ENCODE measurements around the gene COL4A2. TPM values are rescaled to one million over a fixed set of nuclear protein-coding genes. Genes with fewer than 3 reads are reported as not detected.

COL4A2 gene
- total RNA-seq, 2 donors from 2014 or later, result 999 to 1,135 TPM

DNA sequence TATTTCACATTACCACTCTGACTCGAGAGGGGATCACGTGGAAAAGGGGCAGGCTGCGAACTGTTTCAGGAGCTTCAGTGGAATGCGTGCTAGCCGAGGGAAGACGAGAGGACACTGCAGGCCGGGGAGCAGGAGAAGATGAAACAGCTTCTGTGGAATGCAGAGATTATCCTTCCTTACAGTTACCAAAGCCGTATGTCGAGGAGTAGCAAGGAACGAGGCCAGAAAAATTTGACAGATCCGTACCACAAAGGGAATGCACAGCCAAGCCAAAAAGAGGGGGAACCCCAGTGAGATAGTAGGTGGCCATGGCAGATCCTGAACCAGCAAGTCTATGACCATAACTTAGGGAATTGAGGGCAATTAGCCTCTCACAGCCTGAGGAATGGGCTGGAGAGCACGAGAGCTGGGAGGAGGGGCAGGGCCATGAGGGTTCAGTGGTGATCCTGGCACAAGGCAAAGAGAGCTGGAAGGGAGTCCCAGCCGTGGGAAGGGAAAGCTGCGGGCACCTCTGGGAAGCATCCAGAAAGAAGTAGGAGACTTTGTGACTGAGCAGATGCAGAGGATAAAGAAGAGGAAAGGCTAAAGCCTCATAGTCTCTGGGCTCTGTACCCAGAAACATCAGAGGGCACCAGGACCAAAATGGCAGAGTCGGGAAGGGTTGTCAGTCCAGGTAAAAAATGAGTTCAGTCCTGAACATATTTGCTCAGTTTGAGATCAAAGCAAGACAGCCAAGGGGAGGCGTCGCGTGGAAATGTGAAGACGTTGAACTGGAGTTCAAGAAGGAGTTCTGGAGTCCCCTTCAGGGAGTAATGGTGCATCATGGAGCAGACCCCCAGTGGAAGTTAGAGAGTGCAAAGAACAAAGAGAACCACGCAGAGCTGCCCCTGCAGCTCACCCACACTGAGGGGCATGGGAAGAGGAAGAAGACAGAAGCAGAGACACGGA, 5.2 kb upstream of the COL4A2 start:
- DNase-seq (ENCODE audit: low spot score), result no peak
- ATAC-seq (ENCODE audit: insufficient number of reproducible peaks, low FRiP score, low read depth), result no peak
- H3K4me3 ChIP-seq, result peak overlapping the region; percentile 46
- no peaks in the 10 kb centered on the region for H3K27me3 ChIP-seq (replicated peaks; ENCODE audit: insufficient read depth)
- H3K36me3 ChIP-seq, result no peaks in the 10 kb centered on the region
- H3K27ac ChIP-seq, result peak overlapping the region; percentile 28 to 97
- no peaks in the 10 kb centered on the region for H3K9me3 ChIP-seq
- peaks cover 59 to 74% of the 10 kb centered on the region in 2 donors for H3K4me1 ChIP-seq (ENCODE audit: control insufficient read depth in 1 of 2, low read depth in 2 of 2)
- TF ChIP-seq, protein P1, sequence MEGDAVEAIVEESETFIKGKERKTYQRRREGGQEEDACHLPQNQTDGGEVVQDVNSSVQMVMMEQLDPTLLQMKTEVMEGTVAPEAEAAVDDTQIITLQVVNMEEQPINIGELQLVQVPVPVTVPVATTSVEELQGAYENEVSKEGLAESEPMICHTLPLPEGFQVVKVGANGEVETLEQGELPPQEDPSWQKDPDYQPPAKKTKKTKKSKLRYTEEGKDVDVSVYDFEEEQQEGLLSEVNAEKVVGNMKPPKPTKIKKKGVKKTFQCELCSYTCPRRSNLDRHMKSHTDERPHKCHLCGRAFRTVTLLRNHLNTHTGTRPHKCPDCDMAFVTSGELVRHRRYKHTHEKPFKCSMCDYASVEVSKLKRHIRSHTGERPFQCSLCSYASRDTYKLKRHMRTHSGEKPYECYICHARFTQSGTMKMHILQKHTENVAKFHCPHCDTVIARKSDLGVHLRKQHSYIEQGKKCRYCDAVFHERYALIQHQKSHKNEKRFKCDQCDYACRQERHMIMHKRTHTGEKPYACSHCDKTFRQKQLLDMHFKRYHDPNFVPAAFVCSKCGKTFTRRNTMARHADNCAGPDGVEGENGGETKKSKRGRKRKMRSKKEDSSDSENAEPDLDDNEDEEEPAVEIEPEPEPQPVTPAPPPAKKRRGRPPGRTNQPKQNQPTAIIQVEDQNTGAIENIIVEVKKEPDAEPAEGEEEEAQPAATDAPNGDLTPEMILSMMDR (IDR thresholded peaks at IDR 0.05), result no peak

DNA sequence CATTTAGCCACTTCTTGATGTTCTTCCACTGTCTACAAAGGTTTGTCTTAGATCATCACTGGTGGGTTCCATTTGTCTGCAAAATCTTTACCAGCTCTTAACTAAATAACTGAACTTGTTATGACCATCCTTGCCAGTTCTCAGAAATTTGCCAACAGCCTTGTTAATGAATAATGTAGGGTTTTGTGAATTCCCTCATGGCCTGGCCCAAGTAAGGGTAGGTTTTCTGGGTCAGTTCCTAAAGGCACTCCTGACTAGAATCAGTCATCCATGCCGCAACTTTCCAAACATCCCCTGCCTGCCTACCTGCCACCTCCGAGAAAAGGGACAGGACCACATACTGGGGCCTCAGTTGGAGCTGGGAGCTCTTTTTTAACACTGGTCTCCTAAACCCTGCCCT, 4.1 kb upstream of the COL4A2 start:
- TF ChIP-seq, protein P1 (IDR thresholded peaks at IDR 0.05), result no peak
- H3K27ac ChIP-seq, result peak overlapping the region; percentile 74 to 97

DNA sequence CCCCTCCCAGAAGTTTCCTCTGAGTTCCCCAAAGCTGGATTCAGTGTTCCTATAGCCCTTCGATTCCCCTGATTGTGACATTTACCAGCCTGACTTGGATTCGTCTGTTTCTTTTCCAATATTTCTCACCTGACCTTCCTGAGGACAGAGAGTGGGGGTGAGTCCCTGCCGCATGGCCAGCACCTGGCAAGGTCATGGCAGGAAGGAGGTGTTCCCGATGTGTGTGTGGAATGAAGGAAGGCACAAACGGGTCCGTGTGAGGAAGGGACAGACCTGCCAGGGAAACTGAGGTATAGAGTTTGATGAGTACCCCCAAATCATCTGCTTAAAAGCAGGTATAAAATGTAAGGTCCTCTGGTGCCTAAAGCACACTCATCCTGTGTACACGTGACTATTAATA, 3.4 kb upstream of the COL4A2 start:
- DNase-seq (ENCODE audit: low spot score) (no peak), ATAC-seq (ENCODE audit: insufficient number of reproducible peaks, low FRiP score, low read depth) (no peak)
- TF ChIP-seq, protein P1 (IDR thresholded peaks at IDR 0.05), result no peak
- H3K4me3 ChIP-seq, result peak overlapping the region; percentile 95
- H3K9me3 ChIP-seq, result no peaks in the 10 kb centered on the region
- H3K27ac ChIP-seq, result peak overlapping the region; percentile 74 to 97
- H3K27me3 ChIP-seq (replicated peaks; ENCODE audit: insufficient read depth), result no peaks in the 10 kb centered on the region
- no peaks in the 10 kb centered on the region for H3K36me3 ChIP-seq
- peaks cover 46 to 59% of the 10 kb centered on the region in 2 donors for H3K4me1 ChIP-seq (ENCODE audit: control insufficient read depth in 1 of 2, low read depth in 2 of 2)

More for the DNA sequence above, 4.1 kb upstream of the COL4A2 start:
- Histone ChIP-seq H3K36me3 (no peaks in the 10 kb centered on the region), H3K4me3 (peak overlapping the region; percentile 95), H3K4me1 (ENCODE audit: control insufficient read depth in 1 of 2, low read depth in 2 of 2) (peaks cover 51 to 65% of the 10 kb centered on the region in 2 donors), H3K9me3 (no peaks in the 10 kb centered on the region), H3K27me3 (replicated peaks; ENCODE audit: insufficient read depth) (no peaks in the 10 kb centered on the region)
- ATAC-seq (ENCODE audit: insufficient number of reproducible peaks, low FRiP score, low read depth), result no peak
- DNase-seq (ENCODE audit: low spot score), result no peak

DNA sequence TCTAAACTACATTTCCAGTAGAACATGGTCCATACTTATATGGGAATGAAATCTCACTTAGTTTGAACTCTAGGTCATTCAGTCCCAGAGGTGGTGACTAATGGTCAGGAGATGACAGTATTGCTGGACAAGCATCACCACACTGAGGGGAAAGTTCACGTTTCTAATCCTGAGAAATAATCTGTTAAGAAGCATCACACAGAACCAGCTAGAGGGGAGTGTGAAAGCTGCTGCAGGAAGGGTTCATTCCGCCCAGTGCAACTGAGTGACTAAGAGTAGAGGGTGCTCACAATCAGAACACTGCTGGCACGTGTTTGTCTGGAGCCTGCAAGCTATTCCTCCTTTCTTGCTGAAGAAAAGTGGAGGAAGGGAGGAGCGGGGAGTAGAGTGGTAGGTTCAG, 2.8 kb upstream of the COL4A2 start:
- Histone ChIP-seq H3K27ac (peak overlapping the region; percentile 74 to 97), H3K36me3 (no peaks in the 10 kb centered on the region), H3K27me3 (replicated peaks; ENCODE audit: insufficient read depth) (no peaks in the 10 kb centered on the region), H3K4me3 (peak overlapping the region; percentile 95), H3K4me1 (ENCODE audit: control insufficient read depth in 1 of 2, low read depth in 2 of 2) (peaks cover 41 to 53% of the 10 kb centered on the region in 2 donors), H3K9me3 (no peaks in the 10 kb centered on the region)
- ATAC-seq (ENCODE audit: insufficient number of reproducible peaks, low FRiP score, low read depth) (peak; percentile 24), DNase-seq (ENCODE audit: low spot score) (no peak)
- TF ChIP-seq, protein P1 (IDR thresholded peaks at IDR 0.05), result no peak

DNA sequence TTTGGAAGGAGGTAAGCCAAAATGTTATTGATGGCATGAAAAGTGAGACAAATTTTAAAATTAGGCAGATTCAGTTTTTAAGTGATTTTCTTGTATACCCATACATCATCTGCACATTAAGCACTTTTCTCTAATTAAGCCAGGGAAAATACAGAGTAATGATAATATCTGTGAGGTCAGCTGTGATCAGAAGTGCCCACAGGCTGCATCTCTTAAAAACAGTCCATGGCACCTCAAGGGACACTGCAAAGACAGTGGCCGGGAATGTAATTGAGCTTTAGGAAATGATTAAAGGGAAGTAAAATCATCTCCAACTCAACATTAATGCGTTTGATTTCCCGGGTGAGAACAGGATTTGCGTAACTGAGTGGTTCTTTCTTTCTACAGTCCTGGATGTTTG, 2.1 kb upstream of the COL4A2 start:
- Histone ChIP-seq H3K27me3 (replicated peaks; ENCODE audit: insufficient read depth) (no peaks in the 10 kb centered on the region), H3K4me3 (peak overlapping the region; percentile 95), H3K9me3 (no peaks in the 10 kb centered on the region), H3K4me1 (ENCODE audit: control insufficient read depth in 1 of 2, low read depth in 2 of 2) (peaks cover 35 to 50% of the 10 kb centered on the region in 2 donors), H3K36me3 (no peaks in the 10 kb centered on the region), H3K27ac (peak overlapping the region; percentile 74 to 97)
- DNase-seq (ENCODE audit: low spot score) (no peak), ATAC-seq (ENCODE audit: insufficient number of reproducible peaks, low FRiP score, low read depth) (no peak)
- TF ChIP-seq, protein P1 (IDR thresholded peaks at IDR 0.05), result no peak
